ENCODE measurements around the gene PANK3.

Gene PANK3

DNA sequence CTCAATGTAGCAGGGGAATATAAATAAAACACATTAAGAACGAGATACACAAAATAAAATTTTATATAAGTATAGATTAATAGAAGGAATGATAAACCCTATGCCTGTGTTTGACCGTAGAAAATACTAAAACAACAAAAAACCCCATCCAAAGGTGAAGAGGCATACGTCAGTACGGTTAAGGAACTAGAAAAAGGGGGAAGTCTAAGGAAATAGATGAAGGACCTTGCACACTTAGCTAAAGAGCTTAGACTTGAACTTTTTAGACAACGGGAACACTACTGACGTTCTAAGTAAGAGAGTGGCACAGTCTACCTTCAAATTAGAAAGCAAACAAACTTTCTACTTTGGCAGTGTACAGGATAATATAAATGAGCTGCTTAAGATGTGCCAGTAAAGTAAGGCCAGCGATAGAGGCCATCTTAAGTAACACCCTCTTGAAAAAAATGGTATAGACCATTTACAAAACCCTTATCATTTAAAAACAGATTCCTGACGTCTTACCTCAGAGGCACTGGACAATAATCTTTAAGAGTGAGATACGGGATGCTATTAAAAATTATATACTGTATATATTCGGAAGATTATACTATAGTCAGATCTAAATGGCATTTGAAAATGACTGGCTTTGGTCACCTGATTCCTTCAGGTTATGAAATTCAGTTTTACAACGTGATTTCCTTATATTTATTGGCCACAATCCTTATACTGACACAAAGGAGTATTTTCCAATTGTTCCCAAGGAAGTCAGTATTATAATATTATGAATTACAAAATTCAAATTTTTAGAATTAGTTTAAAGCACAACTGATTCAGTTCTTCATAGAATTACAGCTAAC, 8.5 kb downstream of the PANK3 start:
- Histone ChIP-seq H3K36me3 (replicated peaks; ENCODE audit: low read depth, low read length) (peaks cover 49% of the 10 kb centered on the region), H3K79me2 (ENCODE audit: low read length) (peaks cover 94% of the 10 kb centered on the region), H3K9ac (ENCODE audit: low read length) (no peak overlapping the region), H3K27ac (ENCODE audit: low read length) (no peak overlapping the region), H4K20me1 (ENCODE audit: insufficient read depth, low read length) (peaks cover 82% of the 10 kb centered on the region), H3K9me3 (ENCODE audit: insufficient read depth, low read length) (no peaks in the 10 kb centered on the region), H3K4me2 (ENCODE audit: low read length) (no peak overlapping the region), H3K4me3 (ENCODE audit: low read length) (no peak overlapping the region), H2AFZ (ENCODE audit: low read depth, low read length) (no peak overlapping the region), H3K4me1 (ENCODE audit: low read length) (no peaks in the 10 kb centered on the region), H3K27me3 (ENCODE audit: low read depth, low read length) (no peaks in the 10 kb centered on the region)
- TF ChIP-seq EZH2phosphoT487 (IDR thresholded peaks at IDR 0.05; ENCODE audit: low read depth) (no peak), CTCF (IDR thresholded peaks at IDR 0.05; ENCODE audit: low read depth, low read length) (no peak)

DNA sequence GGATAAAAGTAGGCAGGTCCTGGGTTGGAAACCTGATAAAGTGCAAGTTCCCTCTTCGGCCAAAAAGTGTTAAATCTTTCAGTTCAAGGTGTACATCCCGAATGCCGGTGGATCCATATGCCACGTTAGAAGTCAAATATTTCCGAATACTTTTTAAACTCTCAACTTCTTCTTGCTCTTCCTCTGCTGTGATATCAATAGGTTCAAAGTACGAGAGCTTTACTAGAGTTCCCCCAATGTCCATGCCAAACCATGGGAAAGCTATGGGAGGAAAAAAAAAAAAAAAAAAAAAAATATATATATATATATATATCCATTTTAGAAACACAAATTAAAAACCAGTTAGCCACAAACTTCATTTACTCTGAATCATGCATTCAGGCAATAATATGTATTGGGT, 10.4 kb downstream of the PANK3 start:
- TF ChIP-seq EZH2phosphoT487 (IDR thresholded peaks at IDR 0.05; ENCODE audit: low read depth), result no peak
- Histone ChIP-seq H3K36me3 (replicated peaks; ENCODE audit: low read depth, low read length) (peaks cover 40% of the 10 kb centered on the region), H2AFZ (ENCODE audit: low read depth, low read length) (no peak overlapping the region)

DNA sequence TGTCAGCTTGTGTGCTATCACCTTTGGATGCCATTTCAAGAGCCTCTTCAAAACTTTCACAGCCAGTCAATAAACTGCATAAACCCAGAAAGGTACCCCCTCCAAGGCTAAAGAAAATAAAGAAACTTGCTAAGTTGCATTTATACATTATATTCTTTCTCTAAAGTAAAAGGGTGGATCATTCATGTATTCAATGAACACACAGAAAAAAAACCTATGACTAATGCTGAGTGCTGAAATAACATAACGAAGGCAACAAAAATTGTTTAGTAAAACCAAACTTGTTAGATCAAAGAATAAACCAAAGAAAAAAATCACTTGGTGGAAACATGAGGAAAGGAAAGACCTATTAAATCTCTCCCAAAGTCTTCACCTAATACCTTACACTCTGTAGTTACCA, 15.2 kb downstream of the PANK3 start:
- H3K79me2 ChIP-seq (ENCODE audit: low read length), result peaks cover 81% of the 10 kb centered on the region
- H4K20me1 ChIP-seq (ENCODE audit: insufficient read depth, low read length), result peaks cover 76% of the 10 kb centered on the region
- H3K4me2 ChIP-seq (ENCODE audit: low read length), result no peak overlapping the region; the same call in 1 of the 2 replicates
- H3K9me3 ChIP-seq (ENCODE audit: insufficient read depth, low read length), result no peaks in the 10 kb centered on the region
- peaks cover 68% of the 10 kb centered on the region for H3K36me3 ChIP-seq (replicated peaks; ENCODE audit: low read depth, low read length)
- TF ChIP-seq EZH2phosphoT487 (IDR thresholded peaks at IDR 0.05; ENCODE audit: low read depth) (no peak), CTCF (IDR thresholded peaks at IDR 0.05; ENCODE audit: low read depth, low read length) (no peak)
- no peaks in the 10 kb centered on the region for H3K27me3 ChIP-seq (ENCODE audit: low read depth, low read length)
- H2AFZ ChIP-seq (ENCODE audit: low read depth, low read length), result no peak overlapping the region
- H3K9ac ChIP-seq (ENCODE audit: low read length), result no peak overlapping the region
- no peak overlapping the region for H3K4me3 ChIP-seq (ENCODE audit: low read length)
- H3K4me1 ChIP-seq (ENCODE audit: low read length), result peaks cover 14% of the 10 kb centered on the region
- no peak overlapping the region for H3K27ac ChIP-seq (ENCODE audit: low read length)

More for the DNA sequence above, 10.4 kb downstream of the PANK3 start:
- Histone ChIP-seq H4K20me1 (ENCODE audit: insufficient read depth, low read length) (peaks cover 77% of the 10 kb centered on the region), H3K4me3 (ENCODE audit: low read length) (no peak overlapping the region), H3K27me3 (ENCODE audit: low read depth, low read length) (no peaks in the 10 kb centered on the region), H3K9me3 (ENCODE audit: insufficient read depth, low read length) (no peaks in the 10 kb centered on the region), H3K9ac (ENCODE audit: low read length) (no peak overlapping the region), H3K27ac (ENCODE audit: low read length) (no peak overlapping the region), H3K4me1 (ENCODE audit: low read length) (peaks cover 5% of the 10 kb centered on the region), H3K79me2 (ENCODE audit: low read length) (peaks cover 89% of the 10 kb centered on the region), H3K4me2 (ENCODE audit: low read length) (no peak overlapping the region)

DNA sequence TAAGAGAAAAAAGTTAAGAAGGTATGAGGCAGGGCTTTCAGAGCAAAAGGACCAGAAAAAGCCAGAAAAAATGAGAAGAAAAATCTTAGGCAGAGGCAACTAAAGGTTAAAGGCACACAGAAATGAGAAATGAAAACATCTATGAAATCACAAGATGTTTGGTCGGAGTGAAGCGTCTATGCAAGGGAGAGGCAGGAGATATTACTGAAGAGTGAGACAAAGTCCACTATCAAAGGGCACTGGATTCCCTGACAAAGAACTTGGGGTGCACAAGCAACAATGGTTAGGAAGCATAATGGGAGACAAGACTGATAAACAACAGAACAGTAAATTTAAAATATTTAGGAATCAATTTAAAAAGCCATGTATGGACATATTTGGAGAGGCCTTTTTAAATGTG, 16.9 kb downstream of the PANK3 start:
- Histone ChIP-seq H3K9me3 (ENCODE audit: insufficient read depth, low read length) (no peaks in the 10 kb centered on the region), H3K27ac (ENCODE audit: low read length) (no peak overlapping the region), H3K9ac (ENCODE audit: low read length) (no peak overlapping the region), H3K27me3 (ENCODE audit: low read depth, low read length) (no peaks in the 10 kb centered on the region), H2AFZ (ENCODE audit: low read depth, low read length) (no peak overlapping the region), H3K36me3 (replicated peaks; ENCODE audit: low read depth, low read length) (peaks cover 61% of the 10 kb centered on the region), H4K20me1 (ENCODE audit: insufficient read depth, low read length) (peaks cover 61% of the 10 kb centered on the region), H3K4me2 (ENCODE audit: low read length) (no peak overlapping the region), H3K4me1 (ENCODE audit: low read length) (peaks cover 14% of the 10 kb centered on the region), H3K79me2 (ENCODE audit: low read length) (peaks cover 65% of the 10 kb centered on the region), H3K4me3 (ENCODE audit: low read length) (no peak overlapping the region)
- no peak for TF ChIP-seq CTCF (IDR thresholded peaks at IDR 0.05; ENCODE audit: low read depth, low read length)
- no peak for TF ChIP-seq EZH2phosphoT487 (IDR thresholded peaks at IDR 0.05; ENCODE audit: low read depth)

All from OCI-LY3 (cell line).